ENCODE data around the gene PHGDH. TPM values are rescaled to one million over a fixed set of nuclear protein-coding genes. Genes with fewer than 3 reads are reported as not detected.

The PHGDH gene
- total and polyA plus RNA-seq, 9 of the 15 experiments (the other 6 are each of a cell fraction or from before 2014, with no cell fraction given) = 6.7 to 84.2 (median 36.2) TPM

GRCh38 chr1:119725626-119726025 is 13.9 kb downstream of the PHGDH start (continued):
- TF ChIP-seq ZBTB40 (IDR thresholded peaks at IDR 0.05) (no peak), ZBTB40 (CRISPR knock-in tag; IDR thresholded peaks at IDR 0.05) (no peak), GABPB1 (CRISPR knock-in tag; IDR thresholded peaks at IDR 0.05) (no peak), RBBP5 (IDR thresholded peaks at IDR 0.05; ENCODE audit: borderline replicate concordance, insufficient read depth, low read length, poor library complexity, severe bottlenecking) (no peak), NELFE (IDR thresholded peaks at IDR 0.05; ENCODE audit: insufficient read depth, insufficient read length) (no peak), PURB (CRISPR knock-in tag; IDR thresholded peaks at IDR 0.05; ENCODE audit: low read depth) (no peak), ZSCAN29 (IDR thresholded peaks at IDR 0.05) (no peak), TAF9B (IDR thresholded peaks at IDR 0.05; ENCODE audit: partially characterized antibody) (no peak), CHD4 (IDR thresholded peaks at IDR 0.05; ENCODE audit: insufficient read depth, insufficient replicate concordance, low read depth, low read length, poor library complexity, severe bottlenecking) (no peak), FOXK1 (CRISPR knock-in tag; IDR thresholded peaks at IDR 0.05; ENCODE audit: borderline replicate concordance) (no peak), MIER1 (IDR thresholded peaks at IDR 0.05; ENCODE audit: low read depth) (no peak), TCF7 (IDR thresholded peaks at IDR 0.05; ENCODE audit: borderline replicate concordance) (no peak), STAT5A (IDR thresholded peaks at IDR 0.05; ENCODE audit: borderline replicate concordance, low read length) (no peak), MCM2 (IDR thresholded peaks at IDR 0.05; ENCODE audit: low read depth) (no peak), SNRNP70 (optimal IDR thresholded peaks at IDR 0.05; ENCODE audit: low read depth, low read length) (no peak)

Data from K562 (cell line).